ENCODE results near the gene SRR.

SRR gene

GRCh38 chr17:2346475-2346874, 42.7 kb downstream of the SRR start:
- DNase-seq (ENCODE audit: low spot score), result no peak

- peak; percentile 63 for DNase-seq (ENCODE audit: low spot score)
Observed at GRCh38 chr17:2347805-2348685, 44.3 kb downstream of the SRR start.

- no peak for DNase-seq (ENCODE audit: low spot score)
Observed at GRCh38 chr17:2351269-2351668, 47.5 kb downstream of the SRR start.

GRCh38 chr17:2354311-2354710, 50.6 kb downstream of the SRR start:
- DNase-seq (ENCODE audit: low spot score), result no peak

- DNase-seq (ENCODE audit: low spot score), result no peak
Observed at GRCh38 chr17:2357237-2357636, 53.5 kb downstream of the SRR start.

- DNase-seq (ENCODE audit: low spot score), result no peak
Observed at GRCh38 chr17:2357931-2358434, 54.2 kb downstream of the SRR start.

GRCh38 chr17:2361010-2361760, 57.4 kb downstream of the SRR start:
- DNase-seq (ENCODE audit: low spot score), result no peak

- no peak for DNase-seq (ENCODE audit: low spot score)
Observed at GRCh38 chr17:2362016-2362415, 58.3 kb downstream of the SRR start.

GRCh38 chr17:2362416-2362815, 58.7 kb downstream of the SRR start:
- no peak for DNase-seq (ENCODE audit: low spot score)

GRCh38 chr17:2362881-2363280, 59.1 kb downstream of the SRR start:
- DNase-seq (ENCODE audit: low spot score), result no peak

- DNase-seq (ENCODE audit: low spot score), result no peak
Observed at GRCh38 chr17:2363318-2363717, 59.6 kb downstream of the SRR start.

GRCh38 chr17:2363851-2364762, 60.4 kb downstream of the SRR start:
- DNase-seq (ENCODE audit: low spot score), result peak; percentile 59

GRCh38 chr17:2364763-2365116, 61.0 kb downstream of the SRR start:
- DNase-seq (ENCODE audit: low spot score), result no peak

- no peak for DNase-seq (ENCODE audit: low spot score)
Observed at GRCh38 chr17:2365132-2365531, 61.4 kb downstream of the SRR start.

- DNase-seq (ENCODE audit: low spot score), result peak; percentile 41
Observed at GRCh38 chr17:2366747-2367494, 63.2 kb downstream of the SRR start.

- DNase-seq (ENCODE audit: low spot score), result no peak
Observed at GRCh38 chr17:2368359-2368758, 64.6 kb downstream of the SRR start.

GRCh38 chr17:2369039-2369438, 65.3 kb downstream of the SRR start:
- DNase-seq (ENCODE audit: low spot score), result no peak

- DNase-seq (ENCODE audit: low spot score), result no peak
Observed at GRCh38 chr17:2369551-2370210, 65.9 kb downstream of the SRR start.

GRCh38 chr17:2370211-2370589, 66.5 kb downstream of the SRR start:
- DNase-seq (ENCODE audit: low spot score), result no peak

GRCh38 chr17:2371183-2372130, 67.7 kb downstream of the SRR start:
- DNase-seq (ENCODE audit: low spot score), result no peak

Measured in cerebellar cortex (tissue), 1 donor.